Ramos (cell line): ENCODE measurements around the gene SRGAP2.
"Not testable (repeated sequence)": the region's sequence is repeated elsewhere in the genome, so short reads cannot be mapped to it uniquely, and the experiment has no call there.

Experiments
- in situ Hi-C: fragments of 300-500 bp; cut with MboI; formaldehyde crosslinking; loops from one replicate; pipeline ENCODE4 v1.14.3; 2022; ENCODE audit warnings: low sequenced_read_pairs; ENCODE audit not compliant: unreplicated experiment

SRGAP2 gene

DNA sequence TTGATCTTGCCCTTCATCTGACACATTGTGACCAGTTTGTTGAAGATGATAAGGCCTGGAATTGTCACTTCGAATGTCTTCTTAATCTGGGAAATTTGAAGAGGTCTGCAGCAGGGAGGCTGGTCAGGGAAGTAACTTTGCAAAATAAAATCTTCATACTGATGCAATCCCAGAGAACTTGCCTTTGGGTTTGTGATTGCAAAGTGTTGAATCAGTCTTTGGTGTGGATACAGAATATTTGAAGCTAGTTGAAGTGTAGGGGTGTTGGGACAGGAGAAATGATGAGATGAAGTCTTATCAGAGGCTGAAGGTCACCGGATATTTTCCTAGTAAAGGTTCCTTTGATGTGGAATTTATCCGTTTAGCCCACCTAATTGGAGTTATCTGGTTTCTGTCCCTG, 42.1 kb downstream of the SRGAP2 start:
- in situ Hi-C loops: not testable (repeated sequence)

DNA sequence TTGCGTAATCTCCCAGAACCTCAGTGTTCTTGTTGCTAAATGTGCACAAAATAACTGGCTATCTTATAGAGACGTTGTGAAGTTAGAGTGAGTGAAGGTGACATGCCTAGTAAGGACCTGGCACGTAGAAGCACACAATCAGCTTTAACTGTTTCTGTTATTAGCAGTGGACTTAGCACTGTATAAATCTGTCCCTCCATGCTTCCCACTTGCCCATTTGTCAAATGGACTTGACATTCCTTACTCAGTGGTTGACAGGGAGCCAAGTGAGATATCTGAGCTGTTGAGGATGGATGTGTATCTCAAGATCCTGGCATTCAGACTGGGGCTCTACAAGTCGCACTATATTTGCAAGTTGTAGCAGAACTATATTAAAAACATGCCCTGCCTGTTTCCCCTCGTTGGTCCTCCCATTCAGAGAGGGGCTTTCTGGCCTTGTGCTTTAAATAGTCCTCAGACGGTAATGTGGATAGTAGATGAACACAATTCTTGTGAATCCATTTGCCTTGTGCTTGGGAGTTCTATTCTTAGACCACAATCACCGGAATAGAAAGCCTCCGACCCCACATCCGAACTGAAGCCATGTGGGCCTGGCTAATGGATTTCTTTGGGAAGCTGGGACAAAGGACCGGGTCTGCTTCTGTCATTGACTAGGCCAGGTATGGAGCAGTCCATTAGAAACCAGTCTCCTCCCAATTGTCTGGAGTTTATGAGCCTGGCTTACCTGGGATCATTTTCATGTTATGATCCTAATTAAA, 43.0 kb downstream of the SRGAP2 start:
- in situ Hi-C loops: not testable (repeated sequence)

DNA sequence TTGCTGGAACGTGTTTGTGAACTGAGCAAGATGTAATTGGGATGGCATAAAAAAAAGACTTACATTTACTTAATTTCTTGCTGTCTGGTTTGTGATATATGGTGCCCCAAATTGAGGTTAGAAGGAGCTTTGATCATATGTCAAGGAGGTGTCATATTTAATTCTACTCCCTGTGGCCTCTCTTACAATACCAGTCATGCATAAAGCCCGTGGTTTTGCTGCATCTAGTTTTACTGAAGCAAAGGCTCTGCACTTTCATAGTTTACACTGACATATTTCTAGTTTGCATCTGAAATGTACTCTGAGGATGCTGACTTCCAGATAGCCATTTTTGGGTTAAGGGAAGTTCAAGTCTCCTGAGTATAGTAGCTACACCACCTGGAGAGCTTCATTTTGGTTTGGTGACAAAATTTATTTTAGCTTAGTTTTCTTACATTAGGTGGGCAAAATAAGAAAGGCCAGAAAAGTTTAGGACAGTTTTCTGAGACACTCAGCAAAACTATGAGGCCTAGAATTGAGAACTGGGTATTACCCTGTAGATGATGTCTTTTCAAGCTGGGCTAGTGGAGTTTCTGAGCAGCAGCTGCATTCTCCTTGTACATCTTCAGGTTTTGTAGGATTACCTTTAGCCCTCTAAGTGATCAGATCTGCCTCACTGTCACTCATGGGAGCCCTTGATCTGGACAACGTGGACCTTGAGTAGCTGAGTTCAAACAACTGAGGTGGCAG, 47.8 kb downstream of the SRGAP2 start:
- in situ Hi-C loops: not testable (repeated sequence)

DNA sequence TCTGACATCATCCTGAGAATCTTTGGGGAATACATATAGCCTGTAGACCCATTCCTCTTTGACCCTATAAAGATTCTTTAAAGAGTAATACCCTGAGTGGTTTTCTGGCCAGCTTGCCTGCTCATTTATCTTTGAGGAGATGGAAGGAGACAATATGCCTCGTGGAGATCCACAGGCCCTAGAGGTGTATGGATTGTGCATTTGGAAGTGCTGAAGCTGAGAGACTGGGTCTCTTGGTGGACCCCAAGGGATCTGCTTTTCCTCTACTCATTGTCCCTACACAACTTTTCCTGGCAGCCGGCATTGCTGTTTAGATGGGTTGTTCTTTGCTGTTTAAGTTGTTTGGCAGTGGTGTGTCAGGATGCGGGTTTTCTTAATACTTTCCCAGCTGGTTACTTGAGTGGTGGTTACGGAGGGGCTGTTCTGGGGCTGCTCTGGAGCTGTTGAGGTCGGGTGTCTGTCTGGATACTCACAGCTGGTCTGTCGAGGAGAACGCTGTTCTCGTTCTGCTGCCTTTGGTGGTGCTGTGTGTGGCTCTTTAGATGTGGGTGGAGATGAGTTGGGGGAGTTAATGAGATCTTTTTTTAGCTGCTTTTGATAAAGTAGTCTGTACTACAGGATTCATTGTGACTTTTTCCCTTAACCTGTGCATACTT, 49.5 kb downstream of the SRGAP2 start:
- in situ Hi-C loops: not testable (repeated sequence)
